ENCODE results near the gene ACSBG1. TPM values are rescaled to one million over a fixed set of nuclear protein-coding genes. Genes with fewer than 3 reads are reported as not detected.

Gene ACSBG1
- total RNA-seq, 1 experiment from 2014 or later, result 1.2 TPM

- no peaks in the 10 kb centered on the region for H3K9me2 ChIP-seq (ENCODE audit: insufficient read depth)
- intact Hi-C loops (cut with micrococcal nuclease; ENCODE audit: unreplicated experiment), result loop anchor here (1.0 kb wide), 1 partner anchor 15 kb away; no protein-coding TSS in a partner anchor
- peak within 1 kb of the TSS; percentile 95 for H2AFZ ChIP-seq
- peaks cover 20% of the 10 kb centered on the region for H3K4me1 ChIP-seq (replicated peaks; ENCODE audit: insufficient read depth)
- DNase-seq, result peak; percentile 84 to 98
- H3K4me2 ChIP-seq, result peak within 1 kb of the TSS; percentile 93
- H3K27me3 ChIP-seq (ENCODE audit: insufficient read depth, low read depth), result no peaks in the 10 kb centered on the region
- peaks cover 30% of the 10 kb centered on the region for H3K79me2 ChIP-seq (ENCODE audit: low read depth)
- peaks cover 12% of the 10 kb centered on the region; the same call in 1 of the 2 replicates for H3F3A ChIP-seq (ENCODE audit: insufficient read depth, low read depth)
- peak within 1 kb of the TSS; percentile 52 for H3K27ac ChIP-seq
- CTCF ChIA-PET, result interaction anchor here (0.5 to 0.9 kb wide), 2 partner anchors 40 to 150 kb away, joined by 4 read pairs; partner anchors contain the start of gene SKIC8
- no TSS peak for BruUV-seq (replicated peaks)
- no peaks in the 10 kb centered on the region for H3K36me3 ChIP-seq (ENCODE audit: low read depth)
- H4K20me1 ChIP-seq (ENCODE audit: insufficient read depth), result 0 out of 2 replicates have a peak, but pooled peaks cover 5% of the 10 kb centered on the region
- POLR2A ChIA-PET (ENCODE audit: unreplicated experiment), result interaction anchor here (0.6 to 0.7 kb wide), 2 partner anchors 67 to 84 kb away, joined by 5 read pairs; no protein-coding TSS in a partner anchor
- no peak for TF ChIP-seq EZH2 (IDR thresholded peaks at IDR 0.05; ENCODE audit: low read depth)
- TF ChIP-seq, protein P1, sequence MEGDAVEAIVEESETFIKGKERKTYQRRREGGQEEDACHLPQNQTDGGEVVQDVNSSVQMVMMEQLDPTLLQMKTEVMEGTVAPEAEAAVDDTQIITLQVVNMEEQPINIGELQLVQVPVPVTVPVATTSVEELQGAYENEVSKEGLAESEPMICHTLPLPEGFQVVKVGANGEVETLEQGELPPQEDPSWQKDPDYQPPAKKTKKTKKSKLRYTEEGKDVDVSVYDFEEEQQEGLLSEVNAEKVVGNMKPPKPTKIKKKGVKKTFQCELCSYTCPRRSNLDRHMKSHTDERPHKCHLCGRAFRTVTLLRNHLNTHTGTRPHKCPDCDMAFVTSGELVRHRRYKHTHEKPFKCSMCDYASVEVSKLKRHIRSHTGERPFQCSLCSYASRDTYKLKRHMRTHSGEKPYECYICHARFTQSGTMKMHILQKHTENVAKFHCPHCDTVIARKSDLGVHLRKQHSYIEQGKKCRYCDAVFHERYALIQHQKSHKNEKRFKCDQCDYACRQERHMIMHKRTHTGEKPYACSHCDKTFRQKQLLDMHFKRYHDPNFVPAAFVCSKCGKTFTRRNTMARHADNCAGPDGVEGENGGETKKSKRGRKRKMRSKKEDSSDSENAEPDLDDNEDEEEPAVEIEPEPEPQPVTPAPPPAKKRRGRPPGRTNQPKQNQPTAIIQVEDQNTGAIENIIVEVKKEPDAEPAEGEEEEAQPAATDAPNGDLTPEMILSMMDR (conservative IDR thresholded peaks at IDR 0.05), result no peak
- H3K4me3 ChIP-seq, result peak within 1 kb of the TSS; percentile 90
- no peaks in the 10 kb centered on the region for H3K9me3 ChIP-seq (ENCODE audit: insufficient read depth, low read depth)
Measured at GRCh38 chr15:78149068-78149804, 85.1 kb downstream of the ACSBG1 start, which contains the start of gene IDH3A. Gene IDH3A (plus strand): TSS chr15:78149362. CDS start chr15:78149404, 42 bp downstream.

DNA sequence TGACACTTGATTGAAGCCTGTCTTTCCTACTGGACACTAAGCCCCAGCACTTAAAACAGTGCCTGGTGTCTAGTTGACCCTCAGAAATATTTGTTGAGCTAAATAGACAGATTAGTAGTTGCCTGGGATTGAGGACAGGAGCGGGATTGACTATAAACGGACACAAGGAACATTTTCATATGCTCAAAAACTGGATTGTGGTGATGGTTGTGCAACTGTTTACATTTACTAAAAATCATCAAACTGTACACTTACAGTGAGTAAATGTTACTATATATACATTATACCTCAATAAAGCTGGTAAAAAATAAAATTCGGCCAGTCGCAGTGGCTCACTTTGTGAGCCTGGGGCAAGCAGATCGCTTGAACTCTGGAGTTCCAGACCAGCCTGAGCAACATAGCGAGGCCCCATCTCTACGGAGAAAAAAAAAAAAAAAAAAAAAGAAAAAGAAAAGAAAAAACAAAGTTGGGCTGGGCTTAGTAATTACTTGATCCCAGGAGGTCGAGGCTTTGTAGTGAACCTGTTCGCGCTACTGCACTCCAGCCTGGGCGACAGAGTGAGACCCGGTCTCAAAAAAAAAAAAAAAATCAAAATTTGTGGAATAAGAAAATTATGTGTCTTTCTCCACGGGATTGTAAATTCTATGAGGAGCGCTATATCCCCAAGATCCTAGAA lies 85.8 kb downstream of the ACSBG1 start:
- Histone ChIP-seq H3K79me2 (ENCODE audit: low read depth) (peaks cover 29% of the 10 kb centered on the region), H3K4me3 (peak overlapping the region; percentile 90), H3K9me2 (ENCODE audit: insufficient read depth) (no peaks in the 10 kb centered on the region), H2AFZ (peak overlapping the region; percentile 95), H3F3A (ENCODE audit: insufficient read depth, low read depth) (peaks cover 12% of the 10 kb centered on the region; the same call in 1 of the 2 replicates), H3K4me2 (peak overlapping the region; percentile 93), H3K27me3 (ENCODE audit: insufficient read depth, low read depth) (no peaks in the 10 kb centered on the region), H3K4me1 (replicated peaks; ENCODE audit: insufficient read depth) (peaks cover 20% of the 10 kb centered on the region), H3K9me3 (ENCODE audit: insufficient read depth, low read depth) (no peaks in the 10 kb centered on the region), H3K27ac (peak overlapping the region; percentile 52), H4K20me1 (ENCODE audit: insufficient read depth) (0 out of 2 replicates have a peak, but pooled peaks cover 5% of the 10 kb centered on the region), H3K36me3 (ENCODE audit: low read depth) (no peaks in the 10 kb centered on the region)
- TF ChIP-seq, protein P1 (conservative IDR thresholded peaks at IDR 0.05), result no peak
- no peak for TF ChIP-seq EZH2 (IDR thresholded peaks at IDR 0.05; ENCODE audit: low read depth)
- POLR2A ChIA-PET (ENCODE audit: unreplicated experiment), result interaction anchor here (0.7 kb wide), 1 partner anchor 83 kb away, joined by 5 read pairs; no protein-coding TSS in a partner anchor
- intact Hi-C loops (cut with micrococcal nuclease; ENCODE audit: unreplicated experiment), result loop anchor here (1.0 kb wide), 1 partner anchor 14 kb away; no protein-coding TSS in a partner anchor
- CTCF ChIA-PET, result interaction anchor here (0.8 to 0.9 kb wide), 2 partner anchors 17 to 151 kb away, joined by 3 to 4 read pairs; partner anchors contain the start of genes CIB2 and SKIC8
- peak in 1 of 2 experiments; percentile 2 for DNase-seq
- BruUV-seq (replicated peaks), result TSS peak; percentile 89

- H3K36me3 ChIP-seq (ENCODE audit: low read depth), result no peaks in the 10 kb centered on the region
- H3K9me2 ChIP-seq (ENCODE audit: insufficient read depth), result no peaks in the 10 kb centered on the region
- no peak overlapping the region for H2AFZ ChIP-seq
- H3K79me2 ChIP-seq (ENCODE audit: low read depth), result peaks cover 23% of the 10 kb centered on the region
- H3K4me2 ChIP-seq, result no peak overlapping the region
- ChIA-PET CTCF (interaction anchor here (0.8 kb wide), 1 partner anchor 16 kb away, joined by 3 read pairs; the partner anchor contains the start of gene CIB2), POLR2A (ENCODE audit: unreplicated experiment) (interaction anchor here (0.6 kb wide), 1 partner anchor 8 kb away, joined by 5 read pairs; no protein-coding TSS in a partner anchor)
- peaks cover 12% of the 10 kb centered on the region; the same call in 1 of the 2 replicates for H3F3A ChIP-seq (ENCODE audit: insufficient read depth, low read depth)
- no peak overlapping the region for H3K27ac ChIP-seq
- no peak overlapping the region for H3K4me3 ChIP-seq
- 0 out of 2 replicates have a peak, but pooled peaks cover under 1% of the 10 kb centered on the region for H4K20me1 ChIP-seq (ENCODE audit: insufficient read depth)
- no peak for TF ChIP-seq EZH2 (IDR thresholded peaks at IDR 0.05; ENCODE audit: low read depth)
- TF ChIP-seq, protein P1 (conservative IDR thresholded peaks at IDR 0.05), result no peak
- H3K4me1 ChIP-seq (replicated peaks; ENCODE audit: insufficient read depth), result peaks cover 20% of the 10 kb centered on the region
- no peaks in the 10 kb centered on the region for H3K9me3 ChIP-seq (ENCODE audit: insufficient read depth, low read depth)
- intact Hi-C loops (cut with micrococcal nuclease; ENCODE audit: unreplicated experiment), result no loop called here
- BruUV-seq (replicated peaks), result no TSS peak
- H3K27me3 ChIP-seq (ENCODE audit: insufficient read depth, low read depth), result no peaks in the 10 kb centered on the region
- DNase-seq, result no peak
Measured at GRCh38 chr15:78147566-78147965, 86.8 kb downstream of the ACSBG1 start.

Data from PC-9 (cell line).